Measurements from ENCODE around the gene MTG2. TPM values are rescaled to one million over a fixed set of nuclear protein-coding genes. Genes with fewer than 3 reads are reported as not detected.

The MTG2 gene
- total RNA-seq, 1 experiment from 2014 or later = 27.9 TPM

DNA sequence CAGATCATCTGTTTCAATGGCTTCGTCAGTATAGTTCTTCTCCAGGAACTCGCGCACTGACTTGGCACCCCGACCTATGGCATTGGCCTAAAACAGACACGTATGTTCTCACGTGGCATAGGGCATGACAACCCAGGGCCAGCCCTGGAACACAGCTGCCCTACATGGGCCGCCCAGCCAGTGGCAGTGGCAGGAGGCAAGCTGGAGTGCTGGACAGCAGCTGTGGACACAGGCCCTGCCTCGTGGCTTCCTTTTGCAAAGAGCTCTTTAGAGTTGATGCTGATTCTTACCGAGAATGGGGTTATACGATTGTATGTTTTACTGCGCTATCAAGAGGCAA is 44.7 kb upstream of the MTG2 start (continued):
- TF ChIP-seq, protein P1, sequence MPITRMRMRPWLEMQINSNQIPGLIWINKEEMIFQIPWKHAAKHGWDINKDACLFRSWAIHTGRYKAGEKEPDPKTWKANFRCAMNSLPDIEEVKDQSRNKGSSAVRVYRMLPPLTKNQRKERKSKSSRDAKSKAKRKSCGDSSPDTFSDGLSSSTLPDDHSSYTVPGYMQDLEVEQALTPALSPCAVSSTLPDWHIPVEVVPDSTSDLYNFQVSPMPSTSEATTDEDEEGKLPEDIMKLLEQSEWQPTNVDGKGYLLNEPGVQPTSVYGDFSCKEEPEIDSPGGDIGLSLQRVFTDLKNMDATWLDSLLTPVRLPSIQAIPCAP (CRISPR knock-in tag; IDR thresholded peaks at IDR 0.05) = no peak
- TF ChIP-seq FOXK1 (CRISPR knock-in tag; IDR thresholded peaks at IDR 0.05) (no peak), NR2C2 (CRISPR knock-in tag; IDR thresholded peaks at IDR 0.05) (no peak), TP53 (CRISPR knock-in tag; IDR thresholded peaks at IDR 0.05) (no peak), ZNF138 (CRISPR knock-in tag; conservative IDR thresholded peaks at IDR 0.05) (no peak), TCF7 (CRISPR knock-in tag; IDR thresholded peaks at IDR 0.05; ENCODE audit: low read depth) (no peak), IRF2 (CRISPR knock-in tag; IDR thresholded peaks at IDR 0.05; ENCODE audit: borderline replicate concordance, low read depth) (no peak), ZNF425 (CRISPR knock-in tag; conservative IDR thresholded peaks at IDR 0.05) (no peak)

DNA sequence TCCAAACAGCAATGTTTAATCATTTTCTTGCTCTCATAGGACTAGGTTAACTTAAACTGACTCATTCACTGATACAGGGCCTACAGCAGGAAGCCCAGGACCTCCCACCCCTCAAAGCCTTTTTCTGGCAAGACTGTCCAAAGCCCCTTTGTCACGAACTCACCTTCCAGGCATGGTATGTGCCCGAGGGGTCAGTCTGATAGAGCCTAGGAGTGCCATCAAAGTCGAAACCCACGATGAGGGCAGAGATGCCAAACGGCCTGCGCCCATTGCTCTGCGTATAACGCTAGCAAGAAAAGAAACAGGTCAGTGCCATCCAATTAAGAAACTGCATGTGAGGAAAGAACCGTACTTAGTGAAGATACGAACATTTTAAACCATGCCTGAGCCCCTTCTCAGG is 43.9 kb upstream of the MTG2 start:
- Mint-ChIP-seq H3K4me1 (peaks cover 13% of the 10 kb centered on the region), H3K36me3 (peaks cover 61% of the 10 kb centered on the region), H3K27ac (peak overlapping the region; percentile 65; the same call in 1 of the 2 replicates), H3K27me3 (ENCODE audit: low read depth) (no peaks in the 10 kb centered on the region), H3K4me3 (no peak overlapping the region), H3K9me3 (no peaks in the 10 kb centered on the region)
- DNase-seq (ENCODE audit: low spot score) = no peak
- ChIA-PET POLR2A (no interaction called here), CTCF (interaction anchor here (0.7 to 1.1 kb wide), 2 partner anchors 10 to 128 kb away, joined by 3 to 4 read pairs; no protein-coding TSS in a partner anchor)
- TF ChIP-seq SP1 (CRISPR knock-in tag; conservative IDR thresholded peaks at IDR 0.05) = no peak
- TF ChIP-seq, protein P2, sequence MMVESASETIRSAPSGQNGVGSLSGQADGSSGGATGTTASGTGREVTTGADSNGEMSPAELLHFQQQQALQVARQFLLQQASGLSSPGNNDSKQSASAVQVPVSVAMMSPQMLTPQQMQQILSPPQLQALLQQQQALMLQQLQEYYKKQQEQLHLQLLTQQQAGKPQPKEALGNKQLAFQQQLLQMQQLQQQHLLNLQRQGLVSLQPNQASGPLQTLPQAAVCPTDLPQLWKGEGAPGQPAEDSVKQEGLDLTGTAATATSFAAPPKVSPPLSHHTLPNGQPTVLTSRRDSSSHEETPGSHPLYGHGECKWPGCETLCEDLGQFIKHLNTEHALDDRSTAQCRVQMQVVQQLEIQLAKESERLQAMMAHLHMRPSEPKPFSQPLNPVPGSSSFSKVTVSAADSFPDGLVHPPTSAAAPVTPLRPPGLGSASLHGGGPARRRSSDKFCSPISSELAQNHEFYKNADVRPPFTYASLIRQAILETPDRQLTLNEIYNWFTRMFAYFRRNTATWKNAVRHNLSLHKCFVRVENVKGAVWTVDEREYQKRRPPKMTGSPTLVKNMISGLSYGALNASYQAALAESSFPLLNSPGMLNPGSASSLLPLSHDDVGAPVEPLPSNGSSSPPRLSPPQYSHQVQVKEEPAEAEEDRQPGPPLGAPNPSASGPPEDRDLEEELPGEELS (CRISPR knock-in tag; IDR thresholded peaks at IDR 0.05) = no peak
- TF ChIP-seq ATF1 (CRISPR knock-in tag; IDR thresholded peaks at IDR 0.05) = no peak
- TF ChIP-seq TCF7 (CRISPR knock-in tag; IDR thresholded peaks at IDR 0.05; ENCODE audit: low read depth) = no peak
- no peak for TF ChIP-seq FOXP1 (CRISPR knock-in tag; IDR thresholded peaks at IDR 0.05; ENCODE audit: borderline replicate concordance)
- no peak for TF ChIP-seq GRHL2 (CRISPR knock-in tag; IDR thresholded peaks at IDR 0.05; ENCODE audit: insufficient replicate concordance, severe bottlenecking)
- TF ChIP-seq ARID4B (CRISPR knock-in tag; IDR thresholded peaks at IDR 0.05; ENCODE audit: borderline replicate concordance) = no peak
- TF ChIP-seq GABPB1 (CRISPR knock-in tag; IDR thresholded peaks at IDR 0.05) = no peak
- TF ChIP-seq ATF6 (CRISPR knock-in tag; IDR thresholded peaks at IDR 0.05) = no peak
- no peak for TF ChIP-seq MLX (CRISPR knock-in tag; IDR thresholded peaks at IDR 0.05)
- no peak for TF ChIP-seq MYBL2 (CRISPR knock-in tag; IDR thresholded peaks at IDR 0.05)
- no peak for TF ChIP-seq NR1H2 (CRISPR knock-in tag; IDR thresholded peaks at IDR 0.05)
- no peak for TF ChIP-seq ZNF281 (CRISPR knock-in tag; IDR thresholded peaks at IDR 0.05)
- no peak for ATAC-seq

All from WTC11 (cell line).